GM19238 (cell line): ENCODE data around the gene SLC35F6.
"Not testable (repeated sequence)": the region's sequence is repeated elsewhere in the genome, so short reads cannot be mapped to it uniquely, and the experiment has no call there.

Experiments used
- DNase-seq: peaks from one replicate; pipeline ENCODE4 v3.0.0; 2011; ENCODE audit warnings: low spot score; ENCODE audit not compliant: insufficient read length

Gene SLC35F6

GRCh38 chr2:26782876-26783704 lies 19.0 kb downstream of the SLC35F6 start:
- DNase-seq = no peak

GRCh38 chr2:26784570-26785234 lies 20.6 kb downstream of the SLC35F6 start:
- no peak for DNase-seq

- DNase-seq = peak; percentile 99
These were observed 21.5 kb downstream of the SLC35F6 start, which contains the start of gene CENPA for GRCh38 chr2:26785431-26786206. Gene CENPA (plus strand): TSS chr2:26786056. CDS start chr2:26786197, 141 bp downstream.

GRCh38 chr2:26786207-26787028 lies 22.3 kb downstream of the SLC35F6 start:
- DNase-seq = peak; percentile 30

- no peak for DNase-seq
These were observed 28.6 kb downstream of the SLC35F6 start for GRCh38 chr2:26792720-26793119.

- no peak for DNase-seq
These were observed 29.4 kb downstream of the SLC35F6 start for GRCh38 chr2:26793518-26793917.

GRCh38 chr2:26795135-26795534 lies 31.1 kb downstream of the SLC35F6 start:
- not testable (repeated sequence) for DNase-seq

- DNase-seq = no peak
These were observed 37.2 kb downstream of the SLC35F6 start for GRCh38 chr2:26801328-26801727.

GRCh38 chr2:26801796-26802195 lies 37.7 kb downstream of the SLC35F6 start:
- no peak for DNase-seq

GRCh38 chr2:26805241-26805676 lies 41.2 kb downstream of the SLC35F6 start:
- no peak for DNase-seq

GRCh38 chr2:26807788-26808460 lies 43.8 kb downstream of the SLC35F6 start:
- no peak for DNase-seq

GRCh38 chr2:26809211-26809610 lies 45.1 kb downstream of the SLC35F6 start:
- no peak for DNase-seq

GRCh38 chr2:26809876-26810577 lies 45.9 kb downstream of the SLC35F6 start:
- no peak for DNase-seq

- DNase-seq = no peak
These were observed 47.2 kb downstream of the SLC35F6 start for GRCh38 chr2:26811261-26811660.

GRCh38 chr2:26811791-26812694 lies 48.0 kb downstream of the SLC35F6 start:
- DNase-seq = no peak

GRCh38 chr2:26812731-26813130 lies 48.6 kb downstream of the SLC35F6 start:
- DNase-seq = no peak

- not testable (repeated sequence) for DNase-seq
These were observed 50.1 kb downstream of the SLC35F6 start for GRCh38 chr2:26814072-26814765.

- DNase-seq = no peak
These were observed 52.8 kb downstream of the SLC35F6 start for GRCh38 chr2:26816893-26817292.
